Keratinocyte (primary cell): ENCODE data around the gene SPECC1L. TPM values are rescaled to one million over a fixed set of nuclear protein-coding genes. Genes with fewer than 3 reads are reported as not detected.

Experiments
- DNase-seq: peaks from one replicate; pipeline ENCODE4 v3.0.0-alpha.2; 2011; ENCODE audit warnings: low read depth, missing footprints, low spot score
- FAIRE-seq: peaks from 2 replicates; lab custom pipeline; 2011; peaks lifted over from hg19 to GRCh38; lab: Jason Lieb, UNC
- H2AFZ ChIP-seq: 2 replicates; pipeline ENCODE4 v1.6.0; 2012; ENCODE audit warnings: low read length, control low read depth, inconsistent platforms; ENCODE audit not compliant: control insufficient read depth
- H3K27ac ChIP-seq: 2 replicates; pipeline ENCODE4 v1.5.1; 2011; ENCODE audit warnings: low read length; ENCODE audit not compliant: control insufficient read depth, insufficient read depth
- H3K27me3 ChIP-seq: 3 replicates; pipeline ENCODE4 v1.6.0; 2011; ENCODE audit warnings: low read length; ENCODE audit not compliant: control insufficient read depth, insufficient read depth; ENCODE audit errors: extremely low read depth
- H3K36me3 ChIP-seq, 2 experiments: 2 replicates in 1 of 2; 3 replicates in 1 of 2; pipeline ENCODE4 v1.5.1; 2011; ENCODE audit warnings: low read length in 2 of 2, mild to moderate bottlenecking in 1 of 2; ENCODE audit not compliant: control insufficient read depth in 2 of 2, insufficient read depth in 2 of 2; ENCODE audit errors: extremely low read depth in 1 of 2
- H3K4me1 ChIP-seq: 3 replicates; pipeline ENCODE4 v1.5.1; 2011; ENCODE audit warnings: low read length; ENCODE audit not compliant: control insufficient read depth, insufficient read depth; ENCODE audit errors: extremely low read depth
- H3K4me2 ChIP-seq: 3 replicates; pipeline ENCODE4 v1.6.0; 2011; ENCODE audit warnings: low read depth, low read length; ENCODE audit not compliant: control insufficient read depth, insufficient read depth; ENCODE audit errors: extremely low read depth
- H3K4me3 ChIP-seq, 3 experiments: fragments of 200-600 bp in 1 of 3; sonication (generic) in 1 of 3; 2 replicates in 2 of 3; 3 replicates in 1 of 3; pipeline ENCODE4 v1.5.1; 2011 to 2016; ENCODE audit warnings: low read length in 3 of 3, mild to moderate bottlenecking in 3 of 3, control low read depth in 2 of 3, inconsistent platforms in 1 of 3, low read depth in 1 of 3, mixed read lengths in 1 of 3, mixed run types in 1 of 3, moderate library complexity in 1 of 3; ENCODE audit not compliant: control insufficient read depth in 2 of 3, insufficient read depth in 2 of 3; ENCODE audit errors: extremely low read depth in 1 of 3
- H3K79me2 ChIP-seq: 2 replicates; pipeline ENCODE4 v1.6.0; 2012; ENCODE audit warnings: low read length; ENCODE audit not compliant: control insufficient read depth, insufficient read depth
- H3K9ac ChIP-seq: 3 replicates; pipeline ENCODE4 v1.6.0; 2011; ENCODE audit warnings: low read length; ENCODE audit not compliant: control insufficient read depth, insufficient read depth; ENCODE audit errors: extremely low read depth
- H3K9me1 ChIP-seq: 3 replicates; pipeline ENCODE4 v1.6.0; 2011; ENCODE audit warnings: low read length; ENCODE audit not compliant: control insufficient read depth, insufficient read depth; ENCODE audit errors: extremely low read depth
- H3K9me3 ChIP-seq: 2 replicates; pipeline ENCODE4 v1.5.1; 2012; ENCODE audit warnings: low read depth, low read length; ENCODE audit not compliant: control insufficient read depth
- H4K20me1 ChIP-seq: 3 replicates; pipeline ENCODE4 v1.6.0; 2011; ENCODE audit warnings: low read length; ENCODE audit not compliant: control insufficient read depth, insufficient read depth; ENCODE audit errors: extremely low read depth
- EZH2 ChIP-seq: IDR thresholded peaks from one replicate; pipeline ENCODE4 v1.6.1; 2012; ENCODE audit warnings: inconsistent platforms, mild to moderate bottlenecking, low read length, moderate library complexity
- dilution Hi-C: fragments of 300-500 bp; cut with MboI; formaldehyde crosslinking; loops from one replicate; pipeline ENCODE4 v1.7.0; 2020; ENCODE audit warnings: low sequenced_read_pairs; ENCODE audit not compliant: extremely low pct_ligation_motif_present
- polyA minus RNA-seq, 3 experiments: library from RNA; depleted of rRNA, polyadenylated mRNA; stranded (reverse); fragments of >200 nt; gene quantifications; 1 replicate in 1 of 3; 2 replicates in 1 of 3; 3 replicates in 1 of 3; pipeline ENCODE4 v1.2.3, GENCODE V29; 2011
- polyA plus RNA-seq, 5 experiments: library from polyadenylated mRNA; depleted of rRNA in 3 of 5; stranded (reverse) in 3 of 5; stranded (forward) in 1 of 5; unstranded in 1 of 5; fragments of >200 nt; gene quantifications; 1 replicate in 1 of 5; 2 replicates in 3 of 5; 3 replicates in 1 of 5; pipeline versions ENCODE4 v1.2.1 to v1.2.3, GENCODE V29; 2011 to 2012; ENCODE audit warnings: missing spikeins in 2 of 5, low read depth in 1 of 5, low replicate concordance in 1 of 5
- TF ChIP-seq, protein P1 (sequence below), 3 experiments: IDR thresholded peaks in 1 of 3; conservative IDR thresholded peaks in 1 of 3; optimal IDR thresholded peaks in 1 of 3; 2 replicates in 2 of 3; 3 replicates in 1 of 3; pipeline versions ENCODE3 to v1.5.1; 2011; ENCODE audit warnings: low read length in 3 of 3, mild to moderate bottlenecking in 3 of 3, moderate library complexity in 2 of 3, control low read depth in 1 of 3, inconsistent platforms in 1 of 3; ENCODE audit not compliant: insufficient read depth in 2 of 3; ENCODE audit errors: extremely low read depth in 1 of 3

The SPECC1L gene
- polyA plus RNA-seq (14.5 to 19.3 TPM (median 19.3 TPM) in 3 replicates), polyA minus RNA-seq (18.6 to 27.7 TPM (median 19.5 TPM) in 3 replicates)
- polyA plus RNA-seq (2011; ENCODE audit: low read depth), result 17.4 TPM
- polyA plus RNA-seq (2011; cell fraction: cytosol; rRNA removed), result 12.3 and 14.7 TPM in 2 replicates
- polyA plus RNA-seq (2011; cell fraction: nucleus; rRNA removed), result 20.9 and 22.4 TPM in 2 replicates
- 7.7 and 16.9 TPM in 2 replicates for polyA plus RNA-seq (2012; ENCODE audit: low replicate concordance)
- 11.9 TPM for polyA minus RNA-seq (2011; cell fraction: cytosol; rRNA and poly(A)+ RNA removed)
- 22.1 and 38.0 TPM in 2 replicates for polyA minus RNA-seq (2011; cell fraction: nucleus; rRNA and poly(A)+ RNA removed)

DNA sequence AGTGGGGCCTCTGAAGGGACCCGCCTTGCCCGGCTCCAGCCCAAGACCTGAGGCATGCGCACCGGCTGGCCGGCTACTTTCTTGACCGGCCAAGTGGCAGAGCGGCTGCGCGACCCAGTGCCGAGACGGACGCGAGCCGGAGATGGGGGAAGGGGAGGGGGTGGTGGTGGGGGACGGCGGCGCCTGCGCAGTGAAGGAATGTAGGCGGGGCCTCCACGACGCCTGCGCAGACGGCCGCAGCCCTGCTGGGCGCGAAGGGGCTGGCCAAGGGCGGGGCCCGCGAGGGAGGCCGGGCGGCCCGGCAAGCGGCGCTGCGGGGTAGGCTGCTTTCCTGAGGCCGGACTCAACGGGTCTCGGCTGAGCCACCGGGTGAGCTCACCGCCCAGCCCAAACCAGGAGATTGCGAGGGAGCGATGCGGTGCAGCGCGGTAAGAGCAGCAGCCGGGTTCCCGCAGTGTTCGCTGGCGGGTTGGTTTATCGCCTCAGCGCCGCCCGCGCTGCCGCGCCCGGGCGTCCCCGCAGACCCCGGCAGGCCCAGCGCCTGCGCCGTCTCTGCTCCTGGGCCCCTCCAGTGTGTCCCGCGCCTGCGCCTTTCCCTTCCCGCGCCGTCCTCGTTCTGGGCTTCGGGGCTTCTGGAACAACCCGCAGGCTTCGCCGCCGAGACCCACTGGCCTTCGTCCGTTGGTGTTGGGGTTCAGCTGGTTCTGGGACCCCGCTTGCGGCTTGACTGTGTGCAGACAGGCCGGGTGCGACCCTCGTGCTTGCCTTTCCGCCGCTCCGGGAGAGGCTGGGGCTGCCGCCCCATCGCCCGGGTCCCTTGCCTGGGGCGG lies at the start of gene SPECC1L:
Gene SPECC1L, plus strand, starts transcription at position 276 of the 830 bp plus-strand sequence. CDS start 31,401 bp downstream, outside the sequence.
- H3K79me2 ChIP-seq, result peaks cover 46% of the 10 kb centered on the region
- H2AFZ ChIP-seq, result peak within 1 kb of the TSS; percentile 91
- dilution Hi-C loops, result no loop called here
- H4K20me1 ChIP-seq, result no peaks in the 10 kb centered on the region
- no peaks in the 10 kb centered on the region for H3K36me3 ChIP-seq
- no peaks in the 10 kb centered on the region for H3K27me3 ChIP-seq
- FAIRE-seq (no peak), DNase-seq (peak; percentile 57)
- peak within 1 kb of the TSS; percentile 86 for H3K9ac ChIP-seq
- peak within 1 kb of the TSS; percentile 71 for H3K27ac ChIP-seq
- TF ChIP-seq EZH2, result no peak
- TF ChIP-seq, protein P1, sequence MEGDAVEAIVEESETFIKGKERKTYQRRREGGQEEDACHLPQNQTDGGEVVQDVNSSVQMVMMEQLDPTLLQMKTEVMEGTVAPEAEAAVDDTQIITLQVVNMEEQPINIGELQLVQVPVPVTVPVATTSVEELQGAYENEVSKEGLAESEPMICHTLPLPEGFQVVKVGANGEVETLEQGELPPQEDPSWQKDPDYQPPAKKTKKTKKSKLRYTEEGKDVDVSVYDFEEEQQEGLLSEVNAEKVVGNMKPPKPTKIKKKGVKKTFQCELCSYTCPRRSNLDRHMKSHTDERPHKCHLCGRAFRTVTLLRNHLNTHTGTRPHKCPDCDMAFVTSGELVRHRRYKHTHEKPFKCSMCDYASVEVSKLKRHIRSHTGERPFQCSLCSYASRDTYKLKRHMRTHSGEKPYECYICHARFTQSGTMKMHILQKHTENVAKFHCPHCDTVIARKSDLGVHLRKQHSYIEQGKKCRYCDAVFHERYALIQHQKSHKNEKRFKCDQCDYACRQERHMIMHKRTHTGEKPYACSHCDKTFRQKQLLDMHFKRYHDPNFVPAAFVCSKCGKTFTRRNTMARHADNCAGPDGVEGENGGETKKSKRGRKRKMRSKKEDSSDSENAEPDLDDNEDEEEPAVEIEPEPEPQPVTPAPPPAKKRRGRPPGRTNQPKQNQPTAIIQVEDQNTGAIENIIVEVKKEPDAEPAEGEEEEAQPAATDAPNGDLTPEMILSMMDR (optimal IDR thresholded peaks at IDR 0.05 in 1 of 3, IDR thresholded peaks at IDR 0.05 in 1 of 3, conservative IDR thresholded peaks at IDR 0.05 in 1 of 3; ENCODE audit: extremely low read depth in 1 of 3, insufficient read depth in 2 of 3, low read length in 3 of 3), result peak in 1 of 3 experiments; percentile 28
- peak within 1 kb of the TSS; percentile 76 for H3K4me2 ChIP-seq
- H3K4me1 ChIP-seq, result peaks cover 7% of the 10 kb centered on the region
- H3K4me3 ChIP-seq, result peak within 1 kb of the TSS; percentile 75 to 84 (median 75)
- no peaks in the 10 kb centered on the region for H3K9me1 ChIP-seq
- H3K9me3 ChIP-seq, result no peaks in the 10 kb centered on the region

- dilution Hi-C loops, result no loop called here
- Histone ChIP-seq H3K4me3 (no peak overlapping the region), H3K9me1 (no peaks in the 10 kb centered on the region), H3K27ac (no peak overlapping the region), H4K20me1 (no peaks in the 10 kb centered on the region), H3K79me2 (no peaks in the 10 kb centered on the region), H3K9me3 (peaks cover 4% of the 10 kb centered on the region), H3K4me2 (no peak overlapping the region), H3K9ac (no peak overlapping the region), H3K4me1 (no peaks in the 10 kb centered on the region), H3K36me3 (no peaks in the 10 kb centered on the region), H2AFZ (no peak overlapping the region), H3K27me3 (no peaks in the 10 kb centered on the region)
- FAIRE-seq, result no peak
- TF ChIP-seq EZH2, result no peak
- TF ChIP-seq, protein P1 (optimal IDR thresholded peaks at IDR 0.05 in 1 of 3, IDR thresholded peaks at IDR 0.05 in 1 of 3, conservative IDR thresholded peaks at IDR 0.05 in 1 of 3; ENCODE audit: extremely low read depth in 1 of 3, insufficient read depth in 2 of 3, low read length in 3 of 3), result no peak
- DNase-seq, result no peak
Observed at GRCh38 chr22:24224468-24224867, 46.2 kb upstream of the SPECC1L start.
